IMR-90 (cell line): ENCODE data around the gene NR1D2.

Experiments used
- BHLHE40 ChIP-seq: fragments of 150-350 bp; IDR thresholded peaks from 2 replicates; pipeline ENCODE4 v1.6.1; 2016; ENCODE audit warnings: mild to moderate bottlenecking, low read depth, low read length
- CTCF ChIP-seq: conservative IDR thresholded peaks from 2 replicates; pipeline ENCODE4 v1.5.1; 2012; ENCODE audit warnings: mild to moderate bottlenecking, low read depth, low read length, improper control_type of control experiment
- MAZ ChIP-seq: IDR thresholded peaks from 2 replicates; pipeline ENCODE4 v1.6.1; 2012; ENCODE audit warnings: low read depth, mild to moderate bottlenecking, low read length, improper control_type of control experiment, moderate library complexity, borderline replicate concordance
- POLR2A ChIP-seq: IDR thresholded peaks from 2 replicates; pipeline ENCODE4 v1.6.1; 2012; ENCODE audit warnings: mild to moderate bottlenecking, low read depth, low read length
- RAD21 ChIP-seq: IDR thresholded peaks from 2 replicates; pipeline ENCODE4 v1.6.1; 2012; ENCODE audit warnings: low read length, improper control_type of control experiment
- RFX5 ChIP-seq: IDR thresholded peaks from 2 replicates; pipeline ENCODE4 v1.8.0; 2012; ENCODE audit warnings: low read depth, mild to moderate bottlenecking, low read length, moderate library complexity

GRCh38 chr3:24023197-24023596, 78.1 kb downstream of the NR1D2 start:
- TF ChIP-seq CTCF (no peak), POLR2A (no peak), RFX5 (no peak), RAD21 (no peak), MAZ (no peak), BHLHE40 (no peak)
